Astrocyte of the spinal cord (primary cell): ENCODE results near the gene FSIP1.

Experiments used
- DNase-seq: peaks from one replicate; pipeline ENCODE4 v3.0.0; 2011; ENCODE audit warnings: low read depth, low spot score
- H3K4me3 ChIP-seq: 2 replicates; pipeline ENCODE4 v1.5.1; 2011; ENCODE audit warnings: low read depth, mild to moderate bottlenecking, low read length, moderate library complexity
- in situ Hi-C: cut with HindIII; loops from 2 replicates; pipeline ENCODE4 v1.10.0; 2017; ENCODE audit warnings: low sequenced_read_pairs
- TF ChIP-seq, protein P1 (sequence below): IDR thresholded peaks from 2 replicates; pipeline ENCODE4 v1.5.1; 2012; ENCODE audit warnings: low read depth, mild to moderate bottlenecking, low read length, inconsistent platforms

The FSIP1 gene

DNA sequence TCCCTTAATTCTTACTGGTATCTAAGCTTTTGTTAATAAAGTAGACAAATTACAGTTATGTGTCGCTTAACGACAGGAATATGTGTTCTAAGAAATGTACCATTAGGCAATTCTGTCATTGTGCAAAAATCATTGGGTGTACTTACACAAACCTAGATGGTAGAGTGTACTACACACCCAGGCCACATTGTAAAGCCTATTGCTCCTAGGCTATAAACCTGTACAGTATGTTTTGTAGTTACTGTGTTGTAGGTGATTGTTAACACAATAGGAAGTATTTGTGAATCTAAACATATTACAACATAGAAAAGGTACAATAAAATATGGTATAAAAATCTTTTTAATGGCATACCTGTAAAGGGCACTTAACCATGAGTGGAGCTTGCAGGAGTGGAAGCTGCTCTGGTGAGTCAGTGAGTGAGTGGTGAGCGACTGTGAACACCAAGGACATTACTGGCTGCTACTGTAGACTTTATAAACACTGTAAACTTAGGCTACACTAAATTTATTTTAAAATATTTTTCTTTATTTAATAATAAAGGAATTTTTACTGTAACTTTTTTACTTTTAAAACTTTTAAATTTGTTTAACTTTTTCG is 47.4 kb downstream of the FSIP1 start:
- in situ Hi-C loops, result no loop called here
- no peak for DNase-seq

GRCh38 chr15:39731266-39731665 is 51.4 kb downstream of the FSIP1 start:
- TF ChIP-seq, protein P1, sequence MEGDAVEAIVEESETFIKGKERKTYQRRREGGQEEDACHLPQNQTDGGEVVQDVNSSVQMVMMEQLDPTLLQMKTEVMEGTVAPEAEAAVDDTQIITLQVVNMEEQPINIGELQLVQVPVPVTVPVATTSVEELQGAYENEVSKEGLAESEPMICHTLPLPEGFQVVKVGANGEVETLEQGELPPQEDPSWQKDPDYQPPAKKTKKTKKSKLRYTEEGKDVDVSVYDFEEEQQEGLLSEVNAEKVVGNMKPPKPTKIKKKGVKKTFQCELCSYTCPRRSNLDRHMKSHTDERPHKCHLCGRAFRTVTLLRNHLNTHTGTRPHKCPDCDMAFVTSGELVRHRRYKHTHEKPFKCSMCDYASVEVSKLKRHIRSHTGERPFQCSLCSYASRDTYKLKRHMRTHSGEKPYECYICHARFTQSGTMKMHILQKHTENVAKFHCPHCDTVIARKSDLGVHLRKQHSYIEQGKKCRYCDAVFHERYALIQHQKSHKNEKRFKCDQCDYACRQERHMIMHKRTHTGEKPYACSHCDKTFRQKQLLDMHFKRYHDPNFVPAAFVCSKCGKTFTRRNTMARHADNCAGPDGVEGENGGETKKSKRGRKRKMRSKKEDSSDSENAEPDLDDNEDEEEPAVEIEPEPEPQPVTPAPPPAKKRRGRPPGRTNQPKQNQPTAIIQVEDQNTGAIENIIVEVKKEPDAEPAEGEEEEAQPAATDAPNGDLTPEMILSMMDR, result no peak
- in situ Hi-C loops, result no loop called here
- no peak overlapping the region for H3K4me3 ChIP-seq
- no peak for DNase-seq

More for the DNA sequence above, 47.4 kb downstream of the FSIP1 start:
- H3K4me3 ChIP-seq, result no peak overlapping the region
- TF ChIP-seq, protein P1, result no peak

DNA sequence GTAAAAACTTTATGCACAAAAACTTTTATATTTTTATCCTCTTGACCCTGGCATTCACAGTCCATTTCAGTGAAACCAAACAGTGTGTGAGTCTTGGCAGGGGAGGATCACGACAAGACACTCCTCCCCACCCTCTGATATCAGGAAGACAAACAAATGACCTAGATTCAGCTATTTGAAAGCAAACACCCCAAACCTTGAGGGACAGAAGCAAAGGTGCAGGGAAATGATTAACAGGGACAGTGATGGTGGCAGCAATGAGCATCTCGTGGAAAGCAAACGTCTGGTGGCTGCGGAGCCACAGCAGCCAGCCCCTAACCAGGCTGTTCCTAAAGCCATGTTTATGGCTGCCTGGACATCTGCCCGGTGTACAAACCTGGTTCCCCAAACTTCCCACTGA is 52.1 kb downstream of the FSIP1 start:
- in situ Hi-C loops, result no loop called here
- TF ChIP-seq, protein P1, result no peak
- DNase-seq, result no peak
- H3K4me3 ChIP-seq, result no peak overlapping the region

GRCh38 chr15:39729500-39729899 is 53.1 kb downstream of the FSIP1 start:
- in situ Hi-C loops, result no loop called here
- H3K4me3 ChIP-seq, result no peak overlapping the region
- DNase-seq, result no peak
- TF ChIP-seq, protein P1, result no peak

GRCh38 chr15:39728845-39729244 is 53.8 kb downstream of the FSIP1 start:
- in situ Hi-C loops, result no loop called here
- no peak for DNase-seq

DNA sequence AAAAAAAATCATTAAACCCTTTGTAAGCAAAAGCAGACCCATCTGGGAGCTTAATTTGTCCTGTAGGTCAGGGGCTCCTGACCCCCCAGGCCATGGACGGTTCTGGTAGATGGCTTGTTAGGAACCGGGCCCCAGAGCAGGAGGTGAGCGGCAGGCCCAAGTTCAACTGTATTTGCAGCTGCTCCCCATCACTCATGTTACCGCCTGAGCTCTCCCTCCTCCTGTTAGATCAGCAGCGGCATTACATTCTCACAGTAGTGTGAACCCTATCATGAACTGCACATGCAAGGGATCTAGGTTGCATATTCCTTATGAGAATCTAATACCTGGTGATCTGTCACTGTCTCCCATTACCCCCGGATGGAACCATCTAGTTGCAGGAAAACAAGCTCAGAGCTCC is 60.7 kb downstream of the FSIP1 start:
- in situ Hi-C loops, result no loop called here
- DNase-seq, result no peak
- H3K4me3 ChIP-seq, result no peak overlapping the region
- TF ChIP-seq, protein P1, result no peak

More at GRCh38 chr15:39728845-39729244, 53.8 kb downstream of the FSIP1 start:
- TF ChIP-seq, protein P1, result no peak
- H3K4me3 ChIP-seq, result no peak overlapping the region
